GM21381 (cell line): Measurements from ENCODE around the gene AHRR.
A peak's percentile ranks its signal among the peaks of the same experiment; 100 is the strongest.

Experiments
- ATAC-seq: cut with Tn5 transposase; IDR thresholded peaks from one replicate; pipeline ENCODE4 v1.9.1; 2021; ENCODE audit warnings: mild to moderate bottlenecking, moderate library complexity; ENCODE audit not compliant: unreplicated experiment

Gene AHRR

DNA sequence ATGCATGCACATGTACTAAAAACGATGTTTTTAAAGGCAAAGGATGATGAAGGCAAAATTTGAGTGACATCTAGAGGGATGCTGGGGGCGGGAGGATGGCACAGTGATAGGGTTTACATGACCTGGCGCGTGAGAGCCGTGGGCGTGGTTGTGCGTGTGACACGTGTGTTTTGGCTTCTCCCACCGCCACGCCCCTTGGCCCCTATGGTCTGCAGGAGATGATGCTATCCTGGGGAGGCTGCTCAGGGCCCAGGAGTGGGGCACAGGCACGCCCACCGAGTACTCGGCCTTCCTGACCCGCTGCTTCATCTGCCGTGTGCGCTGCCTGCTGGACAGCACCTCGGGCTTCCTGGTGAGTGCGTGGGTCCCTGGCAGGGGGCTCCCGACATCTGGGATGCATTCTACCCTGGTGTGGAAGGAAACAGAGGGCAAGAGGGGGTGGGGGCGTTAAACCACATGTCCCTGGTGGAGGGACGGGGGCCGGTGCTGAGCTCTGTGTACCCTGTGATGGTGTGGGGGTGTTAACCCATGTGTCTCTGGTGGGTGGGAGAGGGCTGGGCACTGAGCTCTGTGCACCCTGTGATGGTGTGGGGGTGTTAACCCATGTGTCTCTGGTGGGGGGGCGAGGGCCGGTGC lies 102.2 kb downstream of the AHRR start:
- ATAC-seq: no peak

- ATAC-seq: peak; percentile 89
These were observed 103.0 kb downstream of the AHRR start for GRCh38 chr5:424301-425110.

GRCh38 chr5:425714-426113 lies 104.2 kb downstream of the AHRR start:
- no peak for ATAC-seq

DNA sequence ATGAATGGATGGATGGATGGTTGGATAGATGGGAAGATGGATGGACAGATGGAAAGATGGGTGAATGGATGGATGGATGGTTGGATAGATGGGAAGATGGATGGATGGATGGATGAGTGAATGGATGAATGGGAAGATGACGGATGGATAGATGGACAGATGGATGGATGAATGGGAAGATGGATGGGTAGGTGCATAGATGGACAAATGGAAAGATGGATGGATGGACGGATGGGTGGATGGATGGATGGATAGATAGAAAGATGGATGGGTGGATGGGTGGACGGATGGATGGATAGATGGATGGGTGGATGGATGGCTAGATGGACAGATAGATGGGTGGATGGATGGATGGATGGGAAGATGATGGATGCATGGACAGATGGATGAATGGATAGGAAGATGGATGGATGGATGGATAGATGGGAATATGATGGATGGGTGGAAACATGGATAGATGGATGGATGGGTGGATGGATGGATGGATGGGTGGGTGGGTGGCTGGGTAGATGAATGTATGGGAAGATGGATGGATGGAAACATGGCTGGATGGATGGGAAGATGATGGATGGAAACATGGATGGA lies 105.0 kb downstream of the AHRR start:
- ATAC-seq: no peak

DNA sequence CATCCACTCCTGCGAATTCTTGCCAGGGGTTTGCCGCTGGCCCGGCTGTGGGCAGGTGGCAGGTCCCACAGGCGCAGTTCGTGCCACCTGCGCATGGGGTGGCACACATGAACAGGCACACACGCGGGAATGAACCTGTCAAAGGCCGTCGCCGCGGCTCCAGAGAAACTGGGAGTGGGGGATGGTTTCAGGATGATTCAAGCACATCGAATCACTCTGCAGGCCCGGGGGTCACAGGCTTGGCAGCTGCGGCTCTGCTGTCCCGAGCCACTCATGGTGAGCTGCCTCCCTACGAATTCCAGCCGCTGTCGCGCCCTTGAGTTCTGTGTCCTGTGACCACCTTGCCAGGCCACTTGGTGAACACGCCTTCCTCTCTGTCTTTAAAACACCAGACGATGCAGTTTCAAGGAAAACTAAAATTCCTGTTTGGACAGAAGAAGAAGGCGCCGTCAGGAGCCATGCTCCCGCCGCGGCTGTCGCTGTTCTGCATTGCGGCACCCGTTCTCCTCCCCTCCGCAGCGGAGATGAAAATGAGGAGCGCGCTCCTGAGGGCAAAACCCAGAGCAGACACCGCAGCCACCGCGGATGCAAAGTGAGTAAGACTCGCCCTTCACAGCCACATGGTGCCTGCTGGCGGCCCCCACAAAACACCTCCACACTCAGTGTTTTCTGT lies 106.0 kb downstream of the AHRR start:
- no peak for ATAC-seq

- no peak for ATAC-seq
These were observed 106.7 kb downstream of the AHRR start for GRCh38 chr5:428219-428618.

DNA sequence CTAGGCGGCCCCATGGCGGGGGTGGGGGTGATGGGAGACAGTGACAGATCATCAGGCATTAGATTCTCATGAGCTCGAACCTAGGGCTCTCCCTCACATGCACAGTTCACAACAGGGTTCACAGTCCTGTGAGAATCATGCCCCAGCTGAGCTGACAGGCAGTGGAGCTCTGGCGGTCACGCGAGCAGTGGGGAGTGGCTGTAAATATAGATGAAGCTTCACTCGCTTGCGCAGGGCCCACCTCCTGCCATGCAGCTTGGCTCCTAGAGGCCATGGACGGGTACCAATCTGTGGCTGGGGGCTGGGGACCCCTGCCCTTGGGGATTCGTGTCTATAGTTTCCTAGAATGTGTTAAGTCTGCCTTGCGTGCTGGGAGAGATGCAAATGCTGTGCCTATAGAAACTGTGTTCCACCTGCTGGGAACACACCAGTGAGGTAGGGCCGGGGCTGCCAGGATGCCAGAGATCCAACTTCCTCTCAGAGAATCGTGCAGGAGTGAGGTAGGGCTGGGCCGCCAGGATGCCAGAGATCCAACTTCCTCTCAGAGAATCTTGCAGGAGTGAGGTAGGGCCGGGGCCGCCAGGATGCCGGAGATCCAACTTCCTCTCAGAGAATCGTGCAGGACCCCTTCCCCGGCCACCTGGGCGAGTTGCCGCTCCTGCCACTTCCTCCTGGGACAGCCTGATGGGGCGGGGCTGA lies 107.4 kb downstream of the AHRR start:
- no peak for ATAC-seq

GRCh38 chr5:429453-430188 lies 108.1 kb downstream of the AHRR start:
- ATAC-seq: no peak

GRCh38 chr5:430214-430925 lies 108.9 kb downstream of the AHRR start:
- no peak for ATAC-seq

- peak; percentile 71 for ATAC-seq
These were observed 109.6 kb downstream of the AHRR start for GRCh38 chr5:431001-431710.

DNA sequence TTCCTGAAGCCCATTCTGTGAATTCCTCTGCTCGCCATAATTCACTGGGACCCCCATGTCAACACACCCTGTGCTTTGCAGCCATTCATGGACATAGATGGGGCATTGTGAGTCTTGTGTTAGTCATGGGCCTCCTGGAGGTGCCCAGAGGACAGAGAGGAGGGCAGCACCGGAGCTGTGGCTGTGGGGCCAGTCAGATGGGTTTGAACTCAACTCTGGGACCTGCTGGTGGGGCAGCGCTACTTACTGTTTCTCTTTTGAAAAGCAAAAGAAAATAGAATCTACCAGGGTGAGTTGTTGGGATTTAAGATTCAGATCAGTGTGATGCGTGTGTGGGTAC lies 110.2 kb downstream of the AHRR start:
- no peak for ATAC-seq

GRCh38 chr5:432201-432927 lies 110.8 kb downstream of the AHRR start:
- ATAC-seq: no peak

DNA sequence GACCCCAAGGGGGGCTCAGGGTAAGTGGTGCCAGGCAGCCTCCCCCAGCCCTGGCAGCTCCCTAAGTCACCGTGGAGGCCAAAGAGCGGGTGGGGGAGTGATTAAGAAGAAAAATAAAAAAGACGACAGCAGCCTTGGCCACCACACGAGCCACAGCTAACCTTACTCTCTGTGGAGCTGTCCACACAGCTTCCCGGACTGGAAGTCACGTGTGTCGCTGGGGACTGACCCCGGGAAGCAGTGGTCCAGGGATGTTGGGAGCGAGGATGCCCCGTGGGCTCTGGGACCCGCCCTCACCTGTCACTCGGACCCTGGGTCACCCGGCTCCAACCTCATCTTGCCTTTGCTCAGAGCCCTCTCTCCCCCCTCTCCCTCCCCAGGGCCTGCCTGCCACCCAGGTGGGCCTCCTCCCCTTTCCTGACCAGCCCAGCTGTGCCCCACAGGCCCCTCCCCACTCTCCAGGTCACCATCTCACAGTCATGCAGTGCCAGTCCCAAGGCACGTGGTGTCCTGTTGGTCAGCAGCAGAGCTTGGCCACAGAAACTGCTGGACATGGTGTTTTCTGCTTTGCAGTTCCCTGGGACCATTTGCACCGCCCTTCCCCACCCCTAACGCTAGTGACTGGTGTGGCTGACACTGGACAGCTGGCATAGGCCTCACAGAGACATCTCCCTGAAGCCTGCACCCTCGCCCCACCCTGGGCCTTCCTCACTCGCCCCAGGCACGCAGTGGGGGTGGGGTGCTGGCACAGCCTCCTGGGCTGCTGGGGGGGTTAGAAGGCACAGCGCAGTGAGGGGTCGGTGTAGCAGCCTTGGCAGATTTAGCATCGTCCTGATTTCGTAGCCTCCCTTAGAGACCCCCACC lies 111.6 kb downstream of the AHRR start:
- no peak for ATAC-seq

DNA sequence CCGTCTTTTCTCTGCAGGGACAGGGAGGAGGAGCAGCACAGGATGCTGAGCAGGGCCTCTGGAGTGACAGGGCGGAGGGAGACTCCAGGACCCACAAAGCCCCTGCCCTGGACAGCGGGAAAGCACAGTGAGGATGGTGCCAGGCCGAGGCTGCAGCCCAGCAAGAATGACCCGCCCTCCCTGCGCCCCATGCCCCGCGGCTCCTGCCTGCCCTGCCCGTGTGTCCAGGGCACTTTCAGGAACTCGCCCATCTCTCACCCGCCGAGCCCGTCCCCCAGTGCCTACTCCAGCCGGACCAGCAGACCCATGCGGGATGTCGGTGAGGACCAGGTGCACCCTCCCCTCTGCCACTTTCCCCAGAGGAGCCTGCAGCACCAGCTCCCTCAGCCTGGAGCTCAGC lies 112.3 kb downstream of the AHRR start:
- ATAC-seq: no peak

GRCh38 chr5:434443-435146 lies 113.1 kb downstream of the AHRR start:
- ATAC-seq: no peak

- no peak for ATAC-seq
These were observed 113.8 kb downstream of the AHRR start for GRCh38 chr5:435156-435790.
